A549 treated with CORT108297 at 1 μM for 4 hours (cell line): ENCODE measurements around the gene CD44. TPM values are rescaled to one million over a fixed set of nuclear protein-coding genes. Genes with fewer than 3 reads are reported as not detected.

Source experiments
- total RNA-seq: library from RNA; stranded (reverse); fragments of 200-300 nt; extraction: Qiagen RNA extraction; gene quantifications from 5 replicates; pipeline ENCODE4 v1.2.3, GENCODE V29; 2022

The CD44 gene
- total RNA-seq: 596 to 874 TPM (median 731 TPM) in 5 replicates

DNA sequence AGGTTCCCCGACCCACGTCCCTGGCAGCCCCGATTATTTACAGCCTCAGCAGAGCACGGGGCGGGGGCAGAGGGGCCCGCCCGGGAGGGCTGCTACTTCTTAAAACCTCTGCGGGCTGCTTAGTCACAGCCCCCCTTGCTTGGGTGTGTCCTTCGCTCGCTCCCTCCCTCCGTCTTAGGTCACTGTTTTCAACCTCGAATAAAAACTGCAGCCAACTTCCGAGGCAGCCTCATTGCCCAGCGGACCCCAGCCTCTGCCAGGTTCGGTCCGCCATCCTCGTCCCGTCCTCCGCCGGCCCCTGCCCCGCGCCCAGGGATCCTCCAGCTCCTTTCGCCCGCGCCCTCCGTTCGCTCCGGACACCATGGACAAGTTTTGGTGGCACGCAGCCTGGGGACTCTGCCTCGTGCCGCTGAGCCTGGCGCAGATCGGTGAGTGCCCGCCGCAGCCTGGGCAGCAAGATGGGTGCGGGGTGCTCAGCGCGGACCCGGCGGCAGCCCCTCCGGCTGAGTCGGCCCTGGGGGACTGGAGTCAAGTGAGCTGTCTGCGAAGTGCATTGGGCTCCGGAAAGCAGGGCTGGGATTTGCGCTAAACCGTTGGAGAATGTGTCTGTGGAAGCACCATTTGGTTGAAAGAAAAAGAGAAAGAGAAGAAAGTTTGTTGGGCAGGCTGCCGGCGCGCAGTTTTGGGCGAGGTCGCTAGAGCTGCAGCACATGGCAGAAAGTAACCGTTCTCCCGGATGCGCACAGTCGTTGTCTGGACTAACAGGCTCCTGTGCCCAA lies at the start of gene CD44:
CD44 (plus strand) TSS at position 229 of the 779 bp plus-strand sequence; CDS start at position 362, 133 bp downstream.

Other genes with a start within 250 kb of the CD44 start
- gene APIP, start 222.8 kb upstream of the CD44 start, total RNA-seq: 21.0 to 28.0 TPM (median 21.9 TPM) in 5 replicates
- 28.8 to 35.8 TPM (median 30.1 TPM) in 5 replicates for gene PDHX, start 222.6 kb upstream of the CD44 start, total RNA-seq